Mesenchymal stem cell (in vitro differentiated cells and primary cell): ENCODE results near the gene TFAP2D.

Source experiments
- DNase-seq: peaks from one replicate; pipeline ENCODE4 v3.0.0-alpha.2; 2013
- H2AFZ ChIP-seq: one replicate; pipeline ENCODE4 v1.6.1; 2013; ENCODE audit warnings: low read depth, mild to moderate bottlenecking, control low read depth, inconsistent platforms, low read length, moderate library complexity
- H2AK5ac ChIP-seq: 2 replicates; pipeline ENCODE4 v1.6.1; 2013; ENCODE audit warnings: low read length, moderate library complexity, mild to moderate bottlenecking, inconsistent platforms; ENCODE audit not compliant: severe bottlenecking
- H2BK120ac ChIP-seq: one replicate; pipeline ENCODE4 v1.6.1; 2013; ENCODE audit warnings: low read depth, mild to moderate bottlenecking, inconsistent platforms, low read length, moderate library complexity
- H2BK12ac ChIP-seq, 2 experiments: one replicate each; pipeline ENCODE4 v1.6.1; 2013; ENCODE audit warnings: inconsistent platforms in 2 of 2, low read length in 2 of 2, mild to moderate bottlenecking in 2 of 2, moderate library complexity in 2 of 2, control low read depth in 1 of 2
- H2BK15ac ChIP-seq: one replicate; pipeline ENCODE4 v1.6.1; 2013; ENCODE audit warnings: mild to moderate bottlenecking, low read depth, inconsistent platforms; ENCODE audit not compliant: poor library complexity, severe bottlenecking
- H2BK5ac ChIP-seq: 2 replicates; pipeline ENCODE4 v1.6.1; 2013; ENCODE audit warnings: low read depth, mild to moderate bottlenecking, low read length, control low read depth, inconsistent platforms; ENCODE audit not compliant: poor library complexity, severe bottlenecking
- H3K14ac ChIP-seq, 2 experiments: one replicate each; pipeline ENCODE4 v1.6.1; 2013; ENCODE audit warnings: inconsistent platforms in 2 of 2, low read length in 2 of 2, control low read depth in 1 of 2, mild to moderate bottlenecking in 1 of 2, moderate library complexity in 1 of 2
- H3K18ac ChIP-seq, 2 experiments: one replicate each; pipeline ENCODE4 v1.6.1; 2013; ENCODE audit warnings: inconsistent platforms in 2 of 2, low read length in 2 of 2, control low read depth in 1 of 2, low read depth in 1 of 2, mild to moderate bottlenecking in 1 of 2
- H3K23ac ChIP-seq, 2 experiments: one replicate each; pipeline ENCODE4 v1.6.1; 2013; ENCODE audit warnings: inconsistent platforms in 2 of 2, low read length in 2 of 2, mild to moderate bottlenecking in 2 of 2, moderate library complexity in 2 of 2, control low read depth in 1 of 2
- H3K27ac ChIP-seq: 2 replicates; pipeline ENCODE4 v1.5.1; 2013; ENCODE audit warnings: mild to moderate bottlenecking, moderate library complexity, low read length, control low read depth, inconsistent platforms; ENCODE audit not compliant: poor library complexity, severe bottlenecking
- H3K27me3 ChIP-seq, 2 experiments: 2 replicates each; pipeline versions ENCODE4 v1.6.1 to v1.7.0; 2013; ENCODE audit warnings: low read length in 2 of 2, mild to moderate bottlenecking in 2 of 2, moderate library complexity in 2 of 2, control low read depth in 1 of 2, inconsistent platforms in 1 of 2; ENCODE audit not compliant: control insufficient read depth in 1 of 2, insufficient read depth in 1 of 2
- H3K36me3 ChIP-seq, 2 experiments: 2 replicates each; pipeline versions ENCODE4 v1.6.1 to v1.7.0; 2013; ENCODE audit warnings: low read length in 2 of 2, control low read depth in 1 of 2, inconsistent platforms in 1 of 2, low read depth in 1 of 2, mild to moderate bottlenecking in 1 of 2; ENCODE audit not compliant: insufficient read depth in 2 of 2, control insufficient read depth in 1 of 2
- H3K4ac ChIP-seq, 2 experiments: one replicate each; pipeline ENCODE4 v1.6.1; 2013; ENCODE audit warnings: inconsistent platforms in 2 of 2, low read length in 2 of 2, mild to moderate bottlenecking in 2 of 2, moderate library complexity in 2 of 2, control low read depth in 1 of 2, low read depth in 1 of 2
- H3K4me1 ChIP-seq: 2 replicates; pipeline ENCODE4 v1.6.1; 2013; ENCODE audit warnings: low read depth, low read length, control low read depth; ENCODE audit not compliant: control insufficient read depth, insufficient read depth
- H3K4me2 ChIP-seq: 2 replicates; pipeline ENCODE4 v1.6.1; 2013; ENCODE audit warnings: low read length, mild to moderate bottlenecking, inconsistent platforms; ENCODE audit not compliant: poor library complexity, severe bottlenecking
- H3K4me3 ChIP-seq, 2 experiments: 2 replicates each; pipeline versions ENCODE4 v1.5.1 to v1.7.0; 2013; ENCODE audit warnings: low read length in 2 of 2, mild to moderate bottlenecking in 2 of 2, control low read depth in 1 of 2, low read depth in 1 of 2; ENCODE audit not compliant: insufficient read depth in 1 of 2
- H3K79me1 ChIP-seq: replicated peaks from 2 replicates; pipeline ENCODE4 v1.6.1; 2013; ENCODE audit warnings: mild to moderate bottlenecking, control low read depth, low read length, inconsistent platforms; ENCODE audit not compliant: poor library complexity, severe bottlenecking
- H3K9ac ChIP-seq: 2 replicates; pipeline ENCODE4 v1.7.0; 2013; ENCODE audit warnings: mild to moderate bottlenecking, low read length, moderate library complexity
- H3K9me3 ChIP-seq: 2 replicates; pipeline ENCODE4 v1.7.0; 2013; ENCODE audit warnings: mild to moderate bottlenecking, low read length; ENCODE audit not compliant: control insufficient read depth
- H4K8ac ChIP-seq: one replicate; pipeline ENCODE4 v1.6.1; 2013; ENCODE audit warnings: inconsistent platforms, mild to moderate bottlenecking, low read length, moderate library complexity
- H4K91ac ChIP-seq: one replicate; pipeline ENCODE4 v1.6.1; 2013; ENCODE audit warnings: mild to moderate bottlenecking, low read length, inconsistent platforms
- WGBS: methylation state at CpG from one replicate; pipeline ENCODE4 v1.1.7; 2013; ENCODE audit warnings: mixed read lengths; 5-methylcytosine and 5-hydroxymethylcytosine counted together

Gene TFAP2D

DNA sequence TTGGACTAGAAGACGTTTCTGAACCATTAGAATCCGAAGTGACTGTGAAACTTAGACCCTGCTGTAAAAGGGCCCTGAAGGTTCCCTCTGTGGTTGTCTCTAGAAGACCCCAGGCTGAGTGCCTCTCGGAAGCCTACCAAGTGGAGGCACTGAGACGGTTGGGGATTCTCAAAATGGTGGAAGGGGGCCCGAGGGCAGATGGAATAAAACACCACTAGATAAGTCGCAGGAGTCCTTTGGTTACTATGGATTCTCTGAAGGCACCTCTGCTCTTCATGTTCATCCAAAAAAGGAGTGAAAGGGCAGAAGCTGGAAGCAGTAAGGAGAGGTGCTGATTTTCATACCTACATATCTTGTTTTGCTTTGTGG lies 4.0 kb upstream of the TFAP2D start:
- Histone ChIP-seq H2BK5ac (no peak overlapping the region), H2BK120ac (no peak overlapping the region), H2AK5ac (no peak overlapping the region), H3K9ac (no peak overlapping the region), H3K27ac (no peak overlapping the region), H3K23ac (no peak overlapping the region), H3K18ac (no peak overlapping the region), H2AFZ (no peak overlapping the region), H3K36me3 (no peaks in the 10 kb centered on the region), H3K4me3 (no peak overlapping the region), H3K9me3 (no peaks in the 10 kb centered on the region), H3K27me3 (peaks cover 61 to 90% of the 10 kb centered on the region in 2 experiments), H4K91ac (no peak overlapping the region), H3K4me1 (peaks cover 2% of the 10 kb centered on the region), H4K8ac (no peak overlapping the region), H3K4me2 (no peak overlapping the region), H2BK15ac (no peak overlapping the region), H3K79me1 (no peaks in the 10 kb centered on the region), H2BK12ac (no peak overlapping the region), H3K4ac (no peak overlapping the region), H3K14ac (no peak overlapping the region)
- WGBS, result 5% methylated on average over 6 of the region's 6 CpGs
- DNase-seq, result no peak

DNA sequence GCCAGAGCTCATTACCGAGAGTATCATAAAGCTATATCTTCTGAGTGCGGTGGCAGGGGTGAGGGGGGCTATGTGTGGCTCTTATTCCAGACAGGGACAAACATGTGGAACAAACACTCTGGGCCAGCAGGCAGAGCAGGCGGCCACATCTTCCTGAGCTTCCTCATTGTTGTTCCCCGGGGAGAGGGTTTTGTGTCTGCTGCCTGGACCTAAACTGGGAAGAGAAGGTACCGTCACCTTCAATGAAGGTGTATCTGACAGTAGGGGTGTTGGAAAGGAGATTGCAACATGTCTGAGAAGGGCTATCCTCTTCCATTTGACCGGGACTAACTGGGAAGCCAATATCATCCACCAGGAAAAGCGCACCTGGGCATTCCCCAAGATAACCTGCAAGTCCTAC lies 1.6 kb upstream of the TFAP2D start:
- H2BK5ac ChIP-seq, result no peak overlapping the region
- H3K27ac ChIP-seq, result no peak overlapping the region
- DNase-seq, result no peak
- no peak overlapping the region for H2BK15ac ChIP-seq
- no peak overlapping the region for H4K8ac ChIP-seq
- no peak overlapping the region for H3K4ac ChIP-seq
- no peak overlapping the region for H2BK12ac ChIP-seq
- H2AK5ac ChIP-seq, result no peak overlapping the region
- no peaks in the 10 kb centered on the region for H3K36me3 ChIP-seq
- H4K91ac ChIP-seq, result no peak overlapping the region
- H3K79me1 ChIP-seq, result no peaks in the 10 kb centered on the region
- H3K9ac ChIP-seq, result no peak overlapping the region
- peaks cover 6% of the 10 kb centered on the region for H3K4me1 ChIP-seq
- H2BK120ac ChIP-seq, result no peak overlapping the region
- H3K23ac ChIP-seq, result no peak overlapping the region
- no peak overlapping the region for H3K4me2 ChIP-seq
- no peak overlapping the region for H2AFZ ChIP-seq
- H3K18ac ChIP-seq, result no peak overlapping the region
- H3K14ac ChIP-seq, result no peak overlapping the region
- no peaks in the 10 kb centered on the region for H3K9me3 ChIP-seq
- 39% methylated on average over 7 of the region's 7 CpGs for WGBS
- H3K4me3 ChIP-seq, result no peak overlapping the region
- H3K27me3 ChIP-seq, result peaks cover 76 to 93% of the 10 kb centered on the region in 2 experiments

GRCh38 chr6:50712291-50712690 lies 1.0 kb upstream of the TFAP2D start:
- 2% methylated on average over 2 of the region's 2 CpGs for WGBS
- peaks cover 77 to 93% of the 10 kb centered on the region in 2 experiments for H3K27me3 ChIP-seq
- H2BK5ac ChIP-seq, result no peak overlapping the region
- no peak overlapping the region for H3K18ac ChIP-seq
- no peaks in the 10 kb centered on the region for H3K79me1 ChIP-seq
- H4K8ac ChIP-seq, result no peak overlapping the region
- no peak overlapping the region for H2AFZ ChIP-seq
- no peak overlapping the region for H2BK15ac ChIP-seq
- H3K9me3 ChIP-seq, result no peaks in the 10 kb centered on the region
- DNase-seq, result no peak
- H2AK5ac ChIP-seq, result no peak overlapping the region
- H2BK120ac ChIP-seq, result no peak overlapping the region
- H3K23ac ChIP-seq, result no peak overlapping the region
- H3K4me1 ChIP-seq, result peaks cover 6% of the 10 kb centered on the region
- H3K4me3 ChIP-seq, result no peak overlapping the region
- H3K36me3 ChIP-seq, result no peaks in the 10 kb centered on the region
- no peak overlapping the region for H3K4ac ChIP-seq
- no peak overlapping the region for H4K91ac ChIP-seq
- H2BK12ac ChIP-seq, result no peak overlapping the region
- no peak overlapping the region for H3K14ac ChIP-seq
- H3K4me2 ChIP-seq, result no peak overlapping the region
- H3K9ac ChIP-seq, result no peak overlapping the region
- H3K27ac ChIP-seq, result no peak overlapping the region

DNA sequence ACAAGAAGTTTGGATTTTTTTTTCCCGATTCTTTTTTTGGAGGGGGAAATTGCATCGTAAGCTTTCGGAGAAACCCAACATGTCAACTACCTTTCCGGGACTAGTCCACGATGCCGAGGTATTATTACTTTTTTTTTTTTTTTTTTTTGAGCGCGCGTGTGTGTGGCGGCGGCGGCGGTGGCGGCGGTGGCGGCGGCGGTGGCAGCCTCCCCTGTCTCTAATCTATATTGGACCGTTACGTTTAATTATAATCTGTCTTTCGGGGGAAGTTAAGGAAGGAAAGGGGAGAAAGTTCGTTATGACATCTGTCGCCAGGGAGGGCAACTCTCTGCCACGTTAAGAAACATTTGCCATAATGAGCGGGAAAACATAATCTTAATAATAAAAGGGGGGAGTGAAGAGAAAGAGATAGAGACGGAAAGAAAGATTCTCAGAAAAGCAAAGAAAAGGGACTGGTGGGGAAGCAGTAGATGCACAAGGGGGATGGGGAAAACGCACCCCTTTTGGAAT lies 706 bp downstream of the TFAP2D start:
- H3K4ac ChIP-seq, result no peak overlapping the region
- no peak overlapping the region for H3K9ac ChIP-seq
- H2BK12ac ChIP-seq, result no peak overlapping the region
- H3K27ac ChIP-seq, result no peak overlapping the region
- H3K18ac ChIP-seq, result no peak overlapping the region
- no peak overlapping the region for H2BK5ac ChIP-seq
- H4K91ac ChIP-seq, result no peak overlapping the region
- peaks cover 3% of the 10 kb centered on the region for H3K4me1 ChIP-seq
- no peak overlapping the region for H2AK5ac ChIP-seq
- no peaks in the 10 kb centered on the region for H3K36me3 ChIP-seq
- WGBS, result 1% methylated on average over 13 of the region's 27 CpGs
- H3K4me3 ChIP-seq, result no peak overlapping the region
- no peak overlapping the region for H4K8ac ChIP-seq
- no peak overlapping the region for H2BK15ac ChIP-seq
- DNase-seq, result no peak
- no peaks in the 10 kb centered on the region for H3K9me3 ChIP-seq
- no peak overlapping the region for H3K4me2 ChIP-seq
- no peak overlapping the region for H2BK120ac ChIP-seq
- peaks cover 65 to 88% of the 10 kb centered on the region in 2 experiments for H3K27me3 ChIP-seq
- no peak overlapping the region for H3K14ac ChIP-seq
- H2AFZ ChIP-seq, result no peak overlapping the region
- H3K79me1 ChIP-seq, result no peaks in the 10 kb centered on the region
- H3K23ac ChIP-seq, result no peak overlapping the region
